CD4-positive, alpha-beta T cell treated with Interferon alpha-2 for 1 hour (primary cell): Measurements from ENCODE around the gene RPS6KA6.
"Not testable (repeated sequence)": the region's sequence is repeated elsewhere in the genome, so short reads cannot be mapped to it uniquely, and the experiment has no call there.

Experiments
- DNase-seq, 2 donors: peaks; one replicate each; pipeline ENCODE4 v3.0.0-alpha.2; 2020 to 2022

RPS6KA6 gene

DNA sequence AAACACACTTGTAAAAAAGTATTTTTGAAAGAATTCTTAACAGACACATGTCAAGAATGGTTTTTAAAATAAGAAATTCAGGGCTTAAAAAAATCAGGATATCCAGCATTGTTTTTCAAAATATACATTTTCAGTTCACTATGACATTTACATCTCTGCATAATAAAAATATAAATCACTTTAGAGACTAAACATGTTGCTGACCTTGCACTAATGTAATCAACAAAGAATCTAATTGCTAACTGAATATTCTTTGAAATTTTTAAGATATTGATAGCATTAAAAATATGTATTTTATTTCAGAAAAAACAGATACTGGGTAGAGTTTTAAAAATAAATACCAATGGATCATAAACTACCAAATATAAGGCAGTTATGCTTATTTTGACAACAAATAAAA lies 26.4 kb downstream of the RPS6KA6 start:
- DNase-seq, result no peak

DNA sequence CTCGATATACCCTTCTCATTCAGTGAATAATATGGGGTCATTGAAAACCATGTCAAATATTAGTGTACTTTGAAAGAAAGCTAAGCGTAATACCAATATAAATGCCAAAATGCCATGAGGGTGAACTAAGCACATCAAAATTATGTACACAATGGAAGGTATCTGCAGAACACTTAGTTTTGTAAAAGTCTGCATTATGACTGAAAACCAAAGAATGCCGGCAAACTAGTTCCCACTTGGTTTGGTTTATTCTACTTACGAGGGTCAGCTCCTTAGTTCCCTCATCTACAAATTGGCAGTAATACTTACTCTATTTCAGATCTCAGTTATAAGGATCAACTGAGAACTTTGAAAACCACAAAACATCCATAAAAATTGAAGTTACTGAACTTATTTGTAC lies 27.3 kb downstream of the RPS6KA6 start:
- no peak for DNase-seq

GRCh38 chrX:84156821-84157220 lies 31.2 kb downstream of the RPS6KA6 start:
- no peak for DNase-seq

- no peak for DNase-seq
Measured at GRCh38 chrX:84155938-84156337, 32.1 kb downstream of the RPS6KA6 start.

DNA sequence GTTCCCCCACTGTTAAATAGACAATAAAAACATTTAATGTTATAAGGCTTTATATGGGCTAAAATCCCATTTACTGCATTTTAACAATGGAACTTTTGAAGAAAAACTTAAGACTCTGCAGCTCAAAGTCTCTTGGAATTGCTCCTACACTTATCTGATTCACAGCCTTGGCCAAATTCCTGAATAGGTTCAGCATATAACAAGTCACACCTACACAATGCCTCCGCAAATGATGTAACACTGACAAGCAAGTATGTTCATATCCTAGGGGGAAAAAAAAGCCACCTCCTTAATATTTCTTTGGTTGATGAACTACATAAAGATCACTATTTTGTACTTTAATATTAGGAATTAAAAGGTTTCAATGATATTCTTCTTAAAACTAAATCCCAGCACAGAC lies 34.5 kb downstream of the RPS6KA6 start:
- DNase-seq, result no peak

DNA sequence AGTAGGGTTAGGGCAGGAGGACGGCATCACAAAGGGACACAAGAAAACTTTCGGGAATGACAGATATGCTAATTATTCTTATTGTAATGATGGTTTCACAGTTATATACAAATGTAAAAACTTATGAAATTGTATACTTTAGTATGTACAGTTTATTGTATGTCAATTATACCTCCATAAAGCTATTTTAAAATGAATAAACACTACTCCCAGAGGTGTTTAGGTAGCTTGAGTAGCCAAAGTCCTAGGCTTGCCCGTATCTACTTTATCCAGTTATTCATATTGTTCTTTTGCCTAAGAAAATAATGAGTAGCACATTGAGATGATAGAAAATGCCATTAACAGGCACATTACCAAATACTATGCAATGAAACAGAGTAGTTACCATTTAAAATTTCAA lies 43.0 kb downstream of the RPS6KA6 start:
- DNase-seq, result no peak

DNA sequence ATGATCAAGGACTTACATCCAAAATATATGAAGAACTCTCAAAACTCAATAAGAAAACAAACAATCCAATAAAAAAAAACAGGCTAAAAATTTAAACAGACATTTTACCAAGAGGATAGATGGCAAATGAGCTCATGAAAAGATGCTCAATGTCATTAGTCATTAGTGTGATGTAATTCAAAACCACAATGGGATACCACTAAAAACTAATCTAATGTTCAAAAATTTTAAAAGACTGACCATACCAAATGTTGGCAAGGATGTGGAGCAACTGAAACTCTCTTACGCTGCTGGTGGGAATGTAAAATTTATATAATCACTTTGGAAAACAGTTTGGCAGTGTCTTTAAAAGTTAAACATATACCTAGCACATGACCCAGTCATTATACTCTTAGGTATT lies 43.7 kb downstream of the RPS6KA6 start:
- DNase-seq, result no peak

DNA sequence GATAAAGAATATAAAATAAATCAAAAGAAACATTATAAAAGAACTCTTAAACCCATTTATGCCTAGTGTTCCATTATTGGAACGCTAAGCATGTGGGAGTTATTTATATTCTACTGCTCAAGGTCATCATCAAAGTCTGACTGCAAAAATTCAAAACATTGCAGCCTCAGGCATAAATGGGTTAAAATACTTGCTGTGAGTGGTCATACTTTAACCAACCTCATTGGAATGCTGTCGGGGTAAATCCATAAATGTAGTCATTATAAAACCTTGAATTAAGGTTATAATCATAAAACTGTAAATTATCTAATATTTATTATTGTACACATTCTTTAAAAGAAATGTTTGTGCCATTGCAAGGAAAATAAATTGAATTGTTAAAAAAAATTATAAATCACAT lies 55.0 kb downstream of the RPS6KA6 start:
- DNase-seq, result no peak

DNA sequence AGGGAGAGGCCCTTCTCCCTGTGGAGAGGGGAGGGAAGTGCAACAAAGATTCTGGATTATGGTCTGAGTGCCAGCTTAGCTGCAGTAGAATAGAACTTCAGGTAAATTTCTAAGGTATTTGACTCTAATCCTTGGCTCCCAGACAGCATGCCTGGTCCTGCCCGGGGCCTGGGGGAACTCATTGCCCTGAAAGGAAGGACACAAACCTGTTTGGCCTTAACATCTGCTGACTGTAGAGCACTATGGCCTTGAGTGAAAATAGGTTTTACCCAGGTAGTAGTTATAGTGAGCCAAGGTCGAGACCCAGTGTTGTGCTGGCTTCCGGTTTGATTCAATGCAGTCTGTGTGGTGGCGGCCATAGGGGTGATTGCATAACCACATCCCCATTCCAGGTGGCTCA lies 64.4 kb downstream of the RPS6KA6 start:
- no peak for DNase-seq

DNA sequence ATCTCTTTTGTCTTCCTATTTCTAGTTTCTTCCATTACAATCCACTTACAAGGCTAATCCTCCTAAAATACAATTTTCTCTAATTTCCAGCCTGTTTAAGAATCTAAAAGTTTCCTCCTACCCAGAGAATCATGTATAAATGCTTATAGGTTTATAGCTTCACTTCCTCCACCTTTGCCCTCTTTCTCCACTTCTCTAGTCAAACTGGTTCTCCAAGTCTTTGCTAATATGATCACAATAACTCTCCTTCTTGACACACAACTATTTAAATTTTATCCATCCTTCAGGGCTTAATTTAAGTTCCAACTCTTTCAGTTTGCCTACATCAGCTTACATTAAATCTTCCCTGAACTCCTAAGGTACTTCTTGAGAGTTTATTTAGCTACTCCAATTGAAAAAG lies 69.2 kb downstream of the RPS6KA6 start:
- DNase-seq, result no peak

DNA sequence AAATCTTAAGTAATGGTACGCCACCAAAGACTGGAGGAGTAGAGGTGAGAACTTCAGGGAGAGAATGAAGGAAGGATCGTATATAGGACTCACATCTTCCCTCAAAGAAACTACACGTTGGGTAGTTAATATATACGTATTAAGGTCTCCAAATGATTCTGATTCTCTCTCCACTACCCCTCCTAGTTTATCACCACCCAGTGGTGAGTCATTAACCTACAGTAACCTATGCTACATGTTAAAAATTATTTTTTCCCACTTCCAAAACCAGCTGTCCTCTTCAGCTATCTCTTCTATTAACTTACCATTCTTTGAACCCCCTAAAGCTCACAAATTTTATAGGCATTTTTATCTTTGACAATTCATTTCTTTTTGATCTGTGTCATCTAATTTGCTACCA lies 69.7 kb downstream of the RPS6KA6 start:
- DNase-seq, result no peak

GRCh38 chrX:84108584-84108983 lies 79.4 kb downstream of the RPS6KA6 start:
- no peak for DNase-seq

DNA sequence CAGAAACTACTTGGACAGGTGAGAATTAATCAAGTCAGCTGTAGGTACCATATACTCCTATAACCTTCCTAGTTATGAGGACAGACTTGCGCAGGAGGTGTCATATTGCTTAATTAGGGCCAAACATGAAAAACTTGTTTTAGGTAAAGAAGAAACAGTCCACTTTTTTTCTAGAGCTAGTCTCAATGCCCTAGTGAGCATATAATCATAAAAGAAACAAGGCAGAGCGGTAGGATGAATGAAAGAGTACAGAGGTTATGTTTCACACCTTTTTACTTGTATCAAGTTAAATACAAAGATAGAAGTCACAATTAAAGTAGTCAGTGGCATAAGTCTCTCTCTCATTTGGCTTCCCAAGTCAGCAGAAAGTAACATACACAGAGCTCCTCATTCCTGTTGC lies 88.9 kb downstream of the RPS6KA6 start:
- no peak for DNase-seq

DNA sequence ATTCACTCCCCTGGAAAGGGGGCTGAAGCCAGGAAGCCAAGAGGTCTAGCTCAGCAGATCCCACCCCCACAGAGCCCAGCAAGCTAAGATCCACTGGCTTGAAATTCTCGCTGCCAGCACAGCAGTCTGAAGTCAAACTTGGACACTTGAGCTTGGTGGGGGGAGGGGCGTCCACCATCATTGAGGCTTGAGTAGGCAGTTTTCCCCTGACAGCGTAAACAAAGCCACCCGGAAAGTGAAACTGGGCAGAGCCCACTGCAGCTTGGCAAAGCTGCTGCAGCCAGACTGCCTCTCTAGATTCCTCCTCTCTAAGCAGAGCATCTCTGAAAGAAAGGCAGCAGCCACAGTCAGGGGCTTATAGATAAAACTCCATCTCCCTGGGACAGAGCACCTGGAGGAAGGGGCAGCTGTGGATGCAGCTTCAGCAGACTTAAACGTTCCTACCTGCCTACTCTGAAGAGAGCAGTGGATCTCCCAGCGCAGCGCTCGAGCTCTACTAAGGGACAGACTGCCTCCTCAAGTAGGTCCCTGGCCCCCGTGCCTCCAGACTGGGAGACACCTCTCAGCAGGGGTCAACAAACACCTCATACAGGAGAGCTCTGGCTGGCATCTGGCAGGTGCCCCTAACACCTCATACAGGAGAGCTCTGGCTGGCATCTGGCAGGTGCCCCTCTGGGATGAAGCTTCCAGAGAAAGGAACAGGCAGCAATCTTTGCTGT lies 108.4 kb downstream of the RPS6KA6 start:
- not testable (repeated sequence) for DNase-seq

- DNase-seq, result no peak
Measured at GRCh38 chrX:84078991-84079390, 109.0 kb downstream of the RPS6KA6 start.

DNA sequence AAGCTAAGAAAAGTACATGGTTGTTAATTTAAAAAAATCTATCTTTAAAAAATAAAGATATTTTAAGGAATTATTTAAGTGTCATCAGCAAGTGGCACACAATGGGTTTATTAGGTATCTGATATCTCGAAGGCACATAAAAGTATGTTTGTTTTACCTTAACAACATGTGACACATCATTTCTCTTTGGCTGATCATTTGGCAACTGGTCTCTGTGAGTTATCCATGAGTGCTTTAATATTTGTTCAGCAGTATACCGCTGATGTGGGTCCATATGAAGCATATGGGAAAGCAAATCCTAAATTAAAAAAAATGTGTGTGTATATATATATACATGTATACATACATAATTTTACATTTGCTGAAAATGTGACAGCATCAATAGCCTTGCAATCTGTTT lies 123.2 kb downstream of the RPS6KA6 start:
- no peak for DNase-seq

GRCh38 chrX:84064164-84064563 lies 123.8 kb downstream of the RPS6KA6 start:
- DNase-seq, result no peak

DNA sequence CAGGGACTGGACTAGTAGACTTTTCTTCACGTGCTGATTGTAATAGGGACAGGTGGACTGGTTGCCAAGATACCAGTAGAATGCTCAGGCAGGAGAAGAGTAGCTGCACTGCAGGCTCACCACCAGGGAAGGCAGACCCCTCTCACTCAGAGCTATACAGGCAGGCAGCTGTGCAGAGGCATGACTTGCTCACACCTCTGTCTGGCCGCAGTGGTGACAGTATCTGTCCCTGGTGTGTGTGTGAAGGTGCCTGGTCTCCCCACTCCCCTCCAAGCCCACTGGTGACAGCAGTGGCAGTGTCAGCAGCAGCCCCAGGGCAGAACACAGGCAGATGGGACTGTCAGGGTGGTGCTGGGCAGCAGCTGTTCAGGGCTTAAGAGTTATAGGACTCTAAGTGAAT lies 140.7 kb downstream of the RPS6KA6 start:
- no peak for DNase-seq

DNA sequence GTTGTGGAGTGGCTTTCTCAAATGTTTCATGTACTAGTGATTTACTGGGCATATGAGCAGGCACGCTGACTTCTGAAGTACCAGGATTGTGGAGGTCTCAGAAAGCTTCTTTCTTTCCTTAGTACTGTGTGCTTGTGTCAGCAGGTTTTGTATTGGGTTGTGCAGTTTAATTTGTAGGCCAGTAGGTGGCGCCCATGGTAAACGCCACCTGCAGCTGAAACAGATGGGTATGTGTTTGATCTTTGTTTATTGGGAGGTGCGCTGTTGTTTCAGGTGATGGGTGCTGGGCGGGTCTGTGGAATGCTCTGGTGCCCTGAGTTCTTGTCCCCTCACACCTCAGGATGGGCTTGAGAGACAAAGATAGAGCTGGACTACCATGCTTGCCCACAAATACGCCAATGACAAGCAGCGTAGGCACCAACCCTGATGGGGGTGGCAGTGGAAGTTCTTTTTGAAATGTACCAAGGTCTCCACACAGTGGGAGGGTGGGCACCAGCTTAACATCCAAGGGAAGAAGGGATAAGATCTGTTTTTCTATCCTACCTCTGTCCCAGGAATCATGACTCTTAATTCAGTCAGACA lies 141.5 kb downstream of the RPS6KA6 start:
- peak in 1 of 2 donors; percentile 2 for DNase-seq

GRCh38 chrX:84044051-84044450 lies 143.9 kb downstream of the RPS6KA6 start:
- DNase-seq, result no peak
